GM18861 (cell line): ENCODE measurements around the gene CYSLTR1.
"Not testable (repeated sequence)": the region's sequence is repeated elsewhere in the genome, so short reads cannot be mapped to it uniquely, and the experiment has no call there.

Experiments used
- ATAC-seq: cut with Tn5 transposase; IDR thresholded peaks from one replicate; pipeline ENCODE4 v1.9.1; 2021; ENCODE audit not compliant: unreplicated experiment

Gene CYSLTR1

GRCh38 chrX:78327370-78328086 lies at the start of gene CYSLTR1:
Gene CYSLTR1 (minus strand): TSS chrX:78327611. CDS start chrX:78273746, 53,865 bp downstream.
- ATAC-seq: peak; percentile 40

- ATAC-seq: no peak
Measured at GRCh38 chrX:78377186-78377585, 49.8 kb upstream of the CYSLTR1 start.

GRCh38 chrX:78375894-78376293 lies 48.5 kb upstream of the CYSLTR1 start:
- ATAC-seq: peak; percentile 76

- no peak for ATAC-seq
Measured at GRCh38 chrX:78366576-78366975, 39.2 kb upstream of the CYSLTR1 start.

- ATAC-seq: no peak
Measured at GRCh38 chrX:78357342-78358055, 30.1 kb upstream of the CYSLTR1 start.

GRCh38 chrX:78333521-78333920 lies 6.1 kb upstream of the CYSLTR1 start:
- ATAC-seq: peak; percentile 45

GRCh38 chrX:78331708-78332107 lies 4.3 kb upstream of the CYSLTR1 start:
- ATAC-seq: no peak

- ATAC-seq: no peak
Measured at GRCh38 chrX:78330540-78330939, 3.1 kb upstream of the CYSLTR1 start.

- ATAC-seq: no peak
Measured at GRCh38 chrX:78330068-78330467, 2.7 kb upstream of the CYSLTR1 start.

- peak; percentile 41 for ATAC-seq
Measured at GRCh38 chrX:78329486-78329885, 2.1 kb upstream of the CYSLTR1 start.

GRCh38 chrX:78326401-78326800 lies 1.0 kb downstream of the CYSLTR1 start:
- ATAC-seq: no peak

GRCh38 chrX:78322863-78323262 lies 4.5 kb downstream of the CYSLTR1 start:
- ATAC-seq: no peak

GRCh38 chrX:78321809-78322208 lies 5.6 kb downstream of the CYSLTR1 start:
- peak; percentile 91 for ATAC-seq

- no peak for ATAC-seq
Measured at GRCh38 chrX:78316265-78316664, 11.1 kb downstream of the CYSLTR1 start.

- ATAC-seq: no peak
Measured at GRCh38 chrX:78315745-78316144, 11.7 kb downstream of the CYSLTR1 start.

GRCh38 chrX:78314561-78314960 lies 12.8 kb downstream of the CYSLTR1 start:
- ATAC-seq: peak; percentile 48

- no peak for ATAC-seq
Measured at GRCh38 chrX:78313526-78313925, 13.9 kb downstream of the CYSLTR1 start.

- ATAC-seq: no peak
Measured at GRCh38 chrX:78307665-78308064, 19.7 kb downstream of the CYSLTR1 start.

GRCh38 chrX:78303086-78303485 lies 24.3 kb downstream of the CYSLTR1 start:
- no peak for ATAC-seq

GRCh38 chrX:78300933-78301332 lies 26.5 kb downstream of the CYSLTR1 start:
- not testable (repeated sequence) for ATAC-seq

- no peak for ATAC-seq
Measured at GRCh38 chrX:78283511-78283910, 43.9 kb downstream of the CYSLTR1 start.

GRCh38 chrX:78237127-78237526 lies 90.3 kb downstream of the CYSLTR1 start:
- no peak for ATAC-seq
